Osteoblast (primary cell): ENCODE results near the gene OR7G3. TPM values are rescaled to one million over a fixed set of nuclear protein-coding genes. Genes with fewer than 3 reads are reported as not detected.

ENCODE experiments used
- DNase-seq: peaks from one replicate; pipeline ENCODE4 v3.0.0; 2011; ENCODE audit warnings: low spot score, mixed read lengths; ENCODE audit not compliant: insufficient read length; ENCODE audit errors: missing footprints
- H2AFZ ChIP-seq: 2 replicates; pipeline ENCODE4 v1.6.0; 2011; ENCODE audit warnings: mild to moderate bottlenecking, low read length
- H3K27ac ChIP-seq: 2 replicates; pipeline ENCODE4 v1.5.1; 2011; ENCODE audit warnings: mild to moderate bottlenecking, low read depth, low read length, moderate library complexity
- H3K27me3 ChIP-seq: 2 replicates; pipeline ENCODE4 v1.6.0; 2012; ENCODE audit warnings: mild to moderate bottlenecking, control low read depth, inconsistent platforms, low read length, moderate library complexity; ENCODE audit not compliant: insufficient read depth
- H3K36me3 ChIP-seq: 2 replicates; pipeline ENCODE4 v1.5.1; 2011; ENCODE audit warnings: mild to moderate bottlenecking, low read length, control low read depth, moderate library complexity; ENCODE audit not compliant: insufficient read depth
- H3K4me1 ChIP-seq: 2 replicates; pipeline ENCODE4 v1.5.1; 2011; ENCODE audit warnings: mild to moderate bottlenecking, low read length, control low read depth, moderate library complexity; ENCODE audit not compliant: insufficient read depth
- H3K4me2 ChIP-seq: 2 replicates; pipeline ENCODE4 v1.6.0; 2011; ENCODE audit warnings: mild to moderate bottlenecking, low read length; ENCODE audit not compliant: insufficient read depth
- H3K4me3 ChIP-seq: fragments of 200-600 bp; sonication (generic); 3 replicates; pipeline ENCODE4 v1.5.1; 2012; ENCODE audit warnings: mild to moderate bottlenecking, low read length, inconsistent platforms; ENCODE audit not compliant: insufficient read depth
- H3K79me2 ChIP-seq: 2 replicates; pipeline ENCODE4 v1.6.0; 2012; ENCODE audit warnings: mild to moderate bottlenecking, low read length, control low read depth, inconsistent platforms; ENCODE audit not compliant: insufficient read depth
- H3K9me3 ChIP-seq: 2 replicates; pipeline ENCODE4 v1.5.1; 2011; ENCODE audit warnings: low read depth, low read length, control low read depth
- H4K20me1 ChIP-seq: 2 replicates; pipeline ENCODE4 v1.6.0; 2012; ENCODE audit warnings: mild to moderate bottlenecking, low read length, control low read depth; ENCODE audit not compliant: insufficient read depth
- total RNA-seq: library from RNA; depleted of rRNA; stranded (reverse); fragments of >200 nt; gene quantifications from 2 replicates; pipeline ENCODE4 v1.2.3, GENCODE V29; 2012
- TF ChIP-seq, protein P1 (sequence below): IDR thresholded peaks from 2 replicates; pipeline ENCODE4 v1.5.1; 2011; ENCODE audit warnings: mild to moderate bottlenecking, low read depth, low read length, moderate library complexity; ENCODE audit errors: extremely low read depth

Gene OR7G3
- total RNA-seq = not detected in 2 replicates

DNA sequence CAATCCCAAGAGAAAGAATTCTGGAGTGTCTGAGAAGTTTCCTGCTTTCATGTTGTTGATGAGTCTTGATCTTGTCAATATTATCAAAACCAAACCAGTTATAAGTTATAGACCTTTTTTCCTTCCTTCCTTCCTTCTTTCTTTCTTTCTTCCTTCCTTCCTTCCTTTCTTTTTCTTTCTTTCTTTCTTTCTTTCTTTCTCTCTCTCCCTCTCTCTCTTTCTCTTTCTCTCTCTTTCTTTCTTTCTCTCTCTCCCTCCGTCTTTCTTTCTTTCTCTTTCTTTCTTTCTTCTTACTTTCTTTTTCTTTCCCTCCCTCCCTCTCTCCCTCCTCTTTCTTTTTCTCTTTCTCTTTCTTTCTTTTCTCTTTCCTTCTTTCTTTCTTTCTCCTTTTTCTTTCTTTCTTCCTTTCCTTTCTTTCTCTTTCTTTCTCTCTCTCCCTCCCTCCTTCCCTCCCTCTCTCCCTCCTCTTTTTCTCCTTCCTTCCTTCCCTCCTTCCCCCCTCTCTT lies at the start of gene OR7G3:
Gene OR7G3 (minus strand): TSS at position 51 of the 506 bp plus-strand sequence. CDS start 0 bp downstream, at position 51.
- H3K4me2 ChIP-seq = no peak within 1 kb of the TSS
- no peaks in the 10 kb centered on the region for H3K36me3 ChIP-seq
- H3K4me1 ChIP-seq = no peaks in the 10 kb centered on the region
- no peaks in the 10 kb centered on the region for H3K9me3 ChIP-seq
- H4K20me1 ChIP-seq = no peaks in the 10 kb centered on the region
- no peaks in the 10 kb centered on the region for H3K79me2 ChIP-seq
- no peaks in the 10 kb centered on the region for H3K27me3 ChIP-seq
- peak; percentile 64 for DNase-seq
- H3K27ac ChIP-seq = no peak within 1 kb of the TSS
- TF ChIP-seq, protein P1, sequence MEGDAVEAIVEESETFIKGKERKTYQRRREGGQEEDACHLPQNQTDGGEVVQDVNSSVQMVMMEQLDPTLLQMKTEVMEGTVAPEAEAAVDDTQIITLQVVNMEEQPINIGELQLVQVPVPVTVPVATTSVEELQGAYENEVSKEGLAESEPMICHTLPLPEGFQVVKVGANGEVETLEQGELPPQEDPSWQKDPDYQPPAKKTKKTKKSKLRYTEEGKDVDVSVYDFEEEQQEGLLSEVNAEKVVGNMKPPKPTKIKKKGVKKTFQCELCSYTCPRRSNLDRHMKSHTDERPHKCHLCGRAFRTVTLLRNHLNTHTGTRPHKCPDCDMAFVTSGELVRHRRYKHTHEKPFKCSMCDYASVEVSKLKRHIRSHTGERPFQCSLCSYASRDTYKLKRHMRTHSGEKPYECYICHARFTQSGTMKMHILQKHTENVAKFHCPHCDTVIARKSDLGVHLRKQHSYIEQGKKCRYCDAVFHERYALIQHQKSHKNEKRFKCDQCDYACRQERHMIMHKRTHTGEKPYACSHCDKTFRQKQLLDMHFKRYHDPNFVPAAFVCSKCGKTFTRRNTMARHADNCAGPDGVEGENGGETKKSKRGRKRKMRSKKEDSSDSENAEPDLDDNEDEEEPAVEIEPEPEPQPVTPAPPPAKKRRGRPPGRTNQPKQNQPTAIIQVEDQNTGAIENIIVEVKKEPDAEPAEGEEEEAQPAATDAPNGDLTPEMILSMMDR = no peak
- H3K4me3 ChIP-seq = no peak within 1 kb of the TSS
- no peak within 1 kb of the TSS for H2AFZ ChIP-seq

DNA sequence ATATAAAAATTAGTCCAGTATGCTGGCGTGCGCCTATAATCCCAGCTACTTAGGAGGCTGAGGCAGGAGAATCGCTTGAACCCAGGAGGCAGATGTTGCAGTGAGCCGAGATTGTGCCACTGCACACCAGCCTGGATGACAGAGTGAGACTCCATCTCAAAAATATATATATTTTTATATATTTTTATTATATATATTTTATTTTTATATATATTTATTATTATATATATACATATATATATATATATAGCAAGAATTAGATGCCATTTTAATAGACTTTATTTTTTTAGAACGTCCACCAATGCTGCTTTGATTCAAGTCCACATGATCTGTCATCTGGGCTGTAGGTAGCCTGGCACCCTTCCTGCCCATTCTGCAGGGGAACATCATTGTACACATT lies 48.6 kb upstream of the OR7G3 start:
- H3K36me3 ChIP-seq = no peaks in the 10 kb centered on the region
- H3K9me3 ChIP-seq = no peaks in the 10 kb centered on the region
- H3K4me2 ChIP-seq = no peak overlapping the region
- DNase-seq = no peak
- H3K27ac ChIP-seq = no peak overlapping the region
- TF ChIP-seq, protein P1 = no peak
- H3K4me1 ChIP-seq = no peaks in the 10 kb centered on the region
- no peaks in the 10 kb centered on the region for H3K79me2 ChIP-seq
- no peaks in the 10 kb centered on the region for H3K27me3 ChIP-seq
- H4K20me1 ChIP-seq = no peaks in the 10 kb centered on the region
- H3K4me3 ChIP-seq = no peak overlapping the region
- no peak overlapping the region for H2AFZ ChIP-seq

DNA sequence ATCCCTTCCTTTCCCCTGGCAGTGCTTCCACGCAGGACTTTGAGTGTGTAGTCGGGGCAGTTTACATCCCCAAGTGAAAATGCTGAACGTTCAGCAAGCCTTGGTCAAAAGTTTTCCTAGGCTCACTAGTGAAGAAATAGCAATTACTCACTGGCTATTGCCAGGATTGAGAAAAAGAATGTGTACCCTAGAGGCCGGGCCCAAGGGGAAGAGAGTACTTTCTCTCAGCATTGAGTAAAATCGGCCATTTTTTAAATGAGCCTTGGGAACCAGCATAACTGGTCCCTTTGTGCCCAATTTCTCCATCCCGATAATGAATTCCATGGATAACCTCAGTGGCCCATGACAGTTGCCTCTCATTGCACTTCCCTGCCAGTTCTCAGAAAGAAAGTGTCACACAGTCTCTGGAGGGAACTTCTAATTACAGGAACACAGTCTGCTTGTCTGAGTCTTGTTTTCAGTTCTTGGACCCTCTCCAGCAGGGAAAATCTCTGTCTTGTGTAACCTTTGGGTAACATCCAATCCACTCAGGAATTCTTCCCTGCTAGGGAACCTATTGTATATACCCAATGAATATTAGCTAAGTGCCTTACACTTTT lies 44.7 kb upstream of the OR7G3 start:
- Histone ChIP-seq H3K4me3 (no peak overlapping the region), H2AFZ (no peak overlapping the region), H3K4me2 (no peak overlapping the region), H3K9me3 (no peaks in the 10 kb centered on the region), H3K27me3 (no peaks in the 10 kb centered on the region), H3K27ac (no peak overlapping the region), H3K4me1 (no peaks in the 10 kb centered on the region), H3K36me3 (no peaks in the 10 kb centered on the region), H4K20me1 (no peaks in the 10 kb centered on the region), H3K79me2 (no peaks in the 10 kb centered on the region)
- TF ChIP-seq, protein P1 = no peak
- DNase-seq = no peak

DNA sequence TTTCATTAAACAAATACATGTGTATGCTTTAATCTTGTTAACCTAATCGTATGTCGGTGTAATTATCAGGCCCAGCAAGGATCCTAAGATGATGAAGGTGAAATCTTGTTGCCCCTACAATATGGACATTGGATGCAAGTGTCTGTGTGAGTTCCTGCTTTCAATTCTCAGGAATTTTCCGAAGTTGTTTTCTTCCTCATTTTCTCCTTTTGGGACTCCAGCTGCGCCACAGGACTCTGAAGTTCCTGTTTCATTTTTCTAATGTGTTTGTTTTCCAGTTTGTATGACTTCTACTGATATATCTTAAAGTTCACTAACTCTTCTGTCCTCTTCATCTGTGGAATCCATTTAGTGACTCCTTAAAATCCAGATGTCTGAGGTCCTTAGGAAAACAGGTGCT lies 40.1 kb upstream of the OR7G3 start:
- Histone ChIP-seq H3K4me1 (no peaks in the 10 kb centered on the region), H3K27me3 (no peaks in the 10 kb centered on the region), H3K36me3 (peaks cover 22% of the 10 kb centered on the region), H3K9me3 (peaks cover under 1% of the 10 kb centered on the region), H2AFZ (no peak overlapping the region), H3K27ac (no peak overlapping the region), H3K4me2 (no peak overlapping the region), H3K4me3 (no peak overlapping the region), H3K79me2 (no peaks in the 10 kb centered on the region), H4K20me1 (no peaks in the 10 kb centered on the region)
- no peak for DNase-seq
- TF ChIP-seq, protein P1 = no peak
